ENCODE data around the gene DTX4. TPM values are rescaled to one million over a fixed set of nuclear protein-coding genes. Genes with fewer than 3 reads are reported as not detected.
A peak's percentile ranks its signal among the peaks of the same experiment; 100 is the strongest.

DTX4 gene
- total RNA-seq, 1 experiment from 2014 or later, result 4.9 TPM

GRCh38 chr11:59157433-59157832 lies 14.5 kb upstream of the DTX4 start:
- H3K4me3 ChIP-seq (ENCODE audit: low read length), result no peak overlapping the region
- ChIA-PET CTCF (interaction anchor here (1.4 to 1.5 kb wide), 2 partner anchors 14 to 15 kb away, joined by 3 to 13 read pairs; partner anchors contain the start of genes DTX4 and FAM111A), POLR2A (ENCODE audit: unreplicated experiment) (no interaction called here)
- no TSS peak for BruUV-seq (replicated peaks)
- intact Hi-C loops (cut with micrococcal nuclease), result no loop called here
- no peaks in the 10 kb centered on the region for H3K9me2 ChIP-seq (replicated peaks; ENCODE audit: low read length)
- H3K36me3 ChIP-seq (ENCODE audit: low read depth, low read length), result peaks cover 3% of the 10 kb centered on the region; the same call in 1 of the 2 replicates
- no peak overlapping the region for H2AFZ ChIP-seq (ENCODE audit: low read length)
- H3F3A ChIP-seq (ENCODE audit: low read length, unreplicated experiment), result no peaks in the 10 kb centered on the region
- H4K20me1 ChIP-seq (ENCODE audit: low read length), result no peaks in the 10 kb centered on the region
- no peak overlapping the region for H3K27ac ChIP-seq (ENCODE audit: low read length)
- no peaks in the 10 kb centered on the region for H3K9me3 ChIP-seq (ENCODE audit: low read length)
- H3K79me2 ChIP-seq (ENCODE audit: low read length), result no peaks in the 10 kb centered on the region
- no peaks in the 10 kb centered on the region for H3K4me1 ChIP-seq (ENCODE audit: insufficient read depth, low read length)
- no peak for ATAC-seq
- DNase-seq, result no peak
- peaks cover 23% of the 10 kb centered on the region; the same call in 1 of the 2 replicates for H3K27me3 ChIP-seq (ENCODE audit: low read length)
- H3K9ac ChIP-seq (ENCODE audit: low read length), result no peak overlapping the region
- no peak overlapping the region for H3K4me2 ChIP-seq (ENCODE audit: low read length)
- TF ChIP-seq EZH2 (IDR thresholded peaks at IDR 0.05; ENCODE audit: low read length, unreplicated experiment), result no peak
- no peak for TF ChIP-seq EZH2phosphoT487 (IDR thresholded peaks at IDR 0.05; ENCODE audit: borderline replicate concordance, low read length)
- TF ChIP-seq CTCF (conservative IDR thresholded peaks at IDR 0.05; ENCODE audit: low read depth, low read length), result no peak

- ATAC-seq, result peak; percentile 93
- no peak for TF ChIP-seq EZH2phosphoT487 (IDR thresholded peaks at IDR 0.05; ENCODE audit: borderline replicate concordance, low read length)
- TF ChIP-seq CTCF (conservative IDR thresholded peaks at IDR 0.05; ENCODE audit: low read depth, low read length), result peak; percentile 94
- H3K27me3 ChIP-seq (ENCODE audit: low read length), result peaks cover 29% of the 10 kb centered on the region
- H3K4me1 ChIP-seq (ENCODE audit: insufficient read depth, low read length), result no peaks in the 10 kb centered on the region
- H3K79me2 ChIP-seq (ENCODE audit: low read length), result no peaks in the 10 kb centered on the region
- H3K9me2 ChIP-seq (replicated peaks; ENCODE audit: low read length), result no peaks in the 10 kb centered on the region
- ChIA-PET POLR2A (ENCODE audit: unreplicated experiment) (no interaction called here), CTCF (interaction anchor here (0.6 to 1.5 kb wide), 12 partner anchors 13 to 582 kb away, joined by 3 to 13 read pairs (median 4); partner anchors contain the start of genes DTX4, FAM111A and FAM111B)
- H3K27ac ChIP-seq (ENCODE audit: low read length), result no peak overlapping the region
- BruUV-seq (replicated peaks), result no TSS peak
- no peak overlapping the region for H3K4me3 ChIP-seq (ENCODE audit: low read length)
- H2AFZ ChIP-seq (ENCODE audit: low read length), result no peak overlapping the region
- H3F3A ChIP-seq (ENCODE audit: low read length, unreplicated experiment), result no peaks in the 10 kb centered on the region
- no peak overlapping the region for H3K4me2 ChIP-seq (ENCODE audit: low read length)
- no peaks in the 10 kb centered on the region for H3K9me3 ChIP-seq (ENCODE audit: low read length)
- peak; percentile 85 for DNase-seq
- intact Hi-C loops (cut with micrococcal nuclease), result loop anchor here (1.0 kb wide), 4 partner anchors 16 to 504 kb away; partner anchors contain the start of gene FAM111A
- no peaks in the 10 kb centered on the region for H4K20me1 ChIP-seq (ENCODE audit: low read length)
- H3K36me3 ChIP-seq (ENCODE audit: low read depth, low read length), result no peaks in the 10 kb centered on the region
- H3K9ac ChIP-seq (ENCODE audit: low read length), result no peak overlapping the region
Measured at GRCh38 chr11:59158206-59159068, 13.5 kb upstream of the DTX4 start.

GRCh38 chr11:59164028-59164427 lies 7.9 kb upstream of the DTX4 start:
- intact Hi-C loops (cut with micrococcal nuclease), result no loop called here
- no peaks in the 10 kb centered on the region for H3K9me3 ChIP-seq (ENCODE audit: low read length)
- no peaks in the 10 kb centered on the region for H3K9me2 ChIP-seq (replicated peaks; ENCODE audit: low read length)
- no peak overlapping the region for H3K27ac ChIP-seq (ENCODE audit: low read length)
- H3K79me2 ChIP-seq (ENCODE audit: low read length), result no peaks in the 10 kb centered on the region
- H4K20me1 ChIP-seq (ENCODE audit: low read length), result no peaks in the 10 kb centered on the region
- no peak overlapping the region for H2AFZ ChIP-seq (ENCODE audit: low read length)
- H3K27me3 ChIP-seq (ENCODE audit: low read length), result peaks cover 62% of the 10 kb centered on the region
- no TSS peak for BruUV-seq (replicated peaks)
- DNase-seq (peak; percentile 12), ATAC-seq (no peak)
- no peak for TF ChIP-seq EZH2phosphoT487 (IDR thresholded peaks at IDR 0.05; ENCODE audit: borderline replicate concordance, low read length)
- no peak for TF ChIP-seq EZH2 (IDR thresholded peaks at IDR 0.05; ENCODE audit: low read length, unreplicated experiment)
- TF ChIP-seq CTCF (conservative IDR thresholded peaks at IDR 0.05; ENCODE audit: low read depth, low read length), result no peak
- H3K36me3 ChIP-seq (ENCODE audit: low read depth, low read length), result no peaks in the 10 kb centered on the region
- POLR2A ChIA-PET (ENCODE audit: unreplicated experiment), result no interaction called here
- CTCF ChIA-PET, result interaction anchor here (0.6 kb wide), 1 partner anchor 588 kb away, joined by 3 read pairs; the partner anchor contains the start of gene LPXN
- H3K9ac ChIP-seq (ENCODE audit: low read length), result no peak overlapping the region
- H3K4me1 ChIP-seq (ENCODE audit: insufficient read depth, low read length), result no peaks in the 10 kb centered on the region
- H3K4me2 ChIP-seq (ENCODE audit: low read length), result no peak overlapping the region
- no peaks in the 10 kb centered on the region for H3F3A ChIP-seq (ENCODE audit: low read length, unreplicated experiment)
- H3K4me3 ChIP-seq (ENCODE audit: low read length), result no peak overlapping the region
